Daoy (cell line): Measurements from ENCODE around the gene CACNG7. TPM values are rescaled to one million over a fixed set of nuclear protein-coding genes. Genes with fewer than 3 reads are reported as not detected.

Source experiments
- DNase-seq: peaks from one replicate; pipeline ENCODE4 v3.0.0-alpha.2; 2015; ENCODE audit warnings: low read depth
- total RNA-seq: library from RNA; depleted of rRNA; stranded (reverse); fragments of >200 nt; shearing (Covaris generic); gene quantifications from 2 replicates; pipeline ENCODE4 v1.2.3, GENCODE V29; 2014

The CACNG7 gene
- total RNA-seq, 1 experiment from 2014 or later = 0.29 TPM

DNA sequence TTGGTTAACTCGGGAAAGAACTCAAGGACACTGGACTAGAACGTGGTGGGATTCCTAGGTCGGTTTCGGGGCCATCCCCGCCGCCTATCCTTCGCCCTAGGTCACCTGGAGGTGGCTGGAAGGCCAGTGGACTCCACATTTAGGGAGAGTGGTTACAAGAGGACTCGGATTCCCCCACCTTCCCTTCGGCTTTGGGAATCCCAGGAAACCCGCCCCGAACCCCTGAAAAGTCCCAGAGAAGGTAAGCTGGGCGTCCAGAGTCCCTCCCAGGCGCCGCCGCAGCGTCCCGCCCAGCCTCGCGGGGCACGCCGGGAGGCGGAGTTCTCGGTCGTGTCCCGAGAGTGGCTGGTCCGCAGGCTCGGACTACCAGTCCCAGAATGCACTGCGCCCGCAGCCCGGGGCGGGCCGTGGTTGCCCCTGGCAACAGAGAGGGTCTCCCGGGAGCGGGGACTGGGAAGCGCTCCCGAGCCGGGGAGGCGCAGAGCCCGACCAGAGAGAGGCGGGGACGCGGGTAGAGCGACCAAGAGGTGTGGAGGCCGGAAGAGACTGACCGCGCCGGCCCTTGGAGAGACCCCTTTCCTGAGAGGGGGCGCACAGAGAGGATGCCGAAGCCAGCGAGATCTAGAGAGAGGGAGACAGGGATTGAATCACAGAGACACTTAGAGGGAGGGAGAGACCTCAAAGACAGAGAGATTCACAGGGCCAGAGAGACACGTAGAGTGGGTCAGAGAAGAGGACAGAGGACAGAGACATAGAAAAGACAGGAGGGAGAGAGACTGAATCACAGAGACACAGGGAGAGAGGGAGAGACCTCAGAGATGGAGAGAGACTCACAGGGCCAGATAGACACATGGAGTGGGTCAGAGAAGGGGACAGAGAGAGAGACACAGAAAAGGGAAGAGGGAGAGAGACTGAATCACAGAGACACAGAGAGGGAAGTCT, 29.7 kb upstream of the CACNG7 start:
- peak; percentile 94 for DNase-seq

DNA sequence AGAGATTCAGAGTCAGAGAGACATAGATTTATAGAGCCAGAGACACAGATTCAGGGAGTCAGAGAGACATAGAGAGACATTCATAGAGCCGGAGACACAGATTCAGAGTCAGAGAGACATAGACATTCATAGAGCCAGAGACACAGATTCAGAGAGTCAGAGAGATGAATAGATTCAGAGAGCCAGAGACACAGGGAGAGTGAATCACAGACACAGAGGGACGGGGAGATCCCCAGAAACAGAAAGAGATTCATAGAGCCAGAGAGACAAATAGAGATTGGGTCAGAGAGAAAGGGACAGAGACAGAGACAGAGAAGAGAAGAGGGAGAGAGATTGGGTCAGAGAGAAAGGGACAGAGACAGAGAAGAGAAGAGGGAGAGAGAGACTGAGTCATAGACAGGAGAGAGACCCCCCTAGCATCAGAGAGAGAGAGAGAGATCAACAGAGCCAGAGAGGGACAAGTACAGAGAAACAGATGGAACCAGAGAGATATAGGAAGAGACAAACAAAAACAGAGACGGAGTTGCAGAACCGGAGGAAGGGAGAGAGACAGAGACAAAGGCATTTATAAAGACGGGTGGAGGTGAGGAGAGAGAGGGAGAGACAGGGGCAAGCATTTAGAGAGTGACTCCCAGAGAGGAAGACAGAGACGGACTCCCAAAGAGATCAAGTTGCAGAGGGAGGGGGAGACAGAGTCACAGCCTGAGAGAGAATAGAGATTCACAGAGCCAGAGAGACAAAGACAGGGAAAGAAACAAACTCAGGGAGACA, 28.2 kb upstream of the CACNG7 start:
- no peak for DNase-seq

DNA sequence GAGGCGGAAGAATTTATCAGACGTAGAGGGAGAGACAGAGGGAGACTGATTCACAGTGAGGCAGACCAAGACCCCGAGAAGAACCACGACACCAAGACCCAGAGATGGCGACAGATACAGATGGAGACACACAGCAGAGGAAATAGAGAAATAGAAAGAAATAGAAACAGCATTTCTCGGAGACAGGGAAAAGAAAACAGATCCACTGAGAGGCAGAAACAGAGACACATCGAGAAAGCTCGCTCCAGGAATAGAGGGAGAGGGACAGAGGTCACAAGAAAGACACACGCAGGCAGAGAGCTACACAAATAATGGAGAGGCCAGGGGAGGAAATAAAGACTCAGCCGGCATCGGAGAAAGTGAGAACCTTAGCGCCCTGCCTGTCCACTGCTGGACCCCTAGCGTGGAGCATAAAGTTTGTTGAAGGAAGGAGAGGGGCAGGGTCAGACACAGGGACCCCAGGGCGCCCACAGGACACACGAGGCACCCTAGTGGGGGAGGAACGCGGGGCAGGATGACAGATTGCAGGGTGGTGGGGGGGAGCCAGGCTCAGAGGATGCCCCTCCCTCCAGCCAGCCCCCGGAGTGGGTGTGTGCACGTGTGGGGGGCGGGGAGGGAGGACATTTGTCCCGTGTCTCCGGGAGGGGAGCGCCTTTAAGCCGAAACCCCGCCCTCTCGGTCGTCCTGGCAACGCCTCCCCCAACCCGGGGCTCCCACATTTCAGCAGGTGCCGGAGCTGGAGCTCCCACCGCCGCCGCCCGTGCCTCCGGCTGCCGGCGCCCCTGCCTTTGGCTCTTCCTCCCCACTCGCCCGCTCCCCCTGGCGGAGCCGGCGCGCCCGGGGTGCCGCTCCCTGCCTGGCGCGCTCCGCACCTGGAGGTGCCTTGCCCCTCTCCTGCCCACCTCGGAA, 27.3 kb upstream of the CACNG7 start, which contains the start of gene PRKCG:
PRKCG (plus strand) TSS at position 716 of the 909 bp plus-strand sequence. CDS start 298 bp downstream, outside the sequence.
- peak; percentile 66 for DNase-seq

DNA sequence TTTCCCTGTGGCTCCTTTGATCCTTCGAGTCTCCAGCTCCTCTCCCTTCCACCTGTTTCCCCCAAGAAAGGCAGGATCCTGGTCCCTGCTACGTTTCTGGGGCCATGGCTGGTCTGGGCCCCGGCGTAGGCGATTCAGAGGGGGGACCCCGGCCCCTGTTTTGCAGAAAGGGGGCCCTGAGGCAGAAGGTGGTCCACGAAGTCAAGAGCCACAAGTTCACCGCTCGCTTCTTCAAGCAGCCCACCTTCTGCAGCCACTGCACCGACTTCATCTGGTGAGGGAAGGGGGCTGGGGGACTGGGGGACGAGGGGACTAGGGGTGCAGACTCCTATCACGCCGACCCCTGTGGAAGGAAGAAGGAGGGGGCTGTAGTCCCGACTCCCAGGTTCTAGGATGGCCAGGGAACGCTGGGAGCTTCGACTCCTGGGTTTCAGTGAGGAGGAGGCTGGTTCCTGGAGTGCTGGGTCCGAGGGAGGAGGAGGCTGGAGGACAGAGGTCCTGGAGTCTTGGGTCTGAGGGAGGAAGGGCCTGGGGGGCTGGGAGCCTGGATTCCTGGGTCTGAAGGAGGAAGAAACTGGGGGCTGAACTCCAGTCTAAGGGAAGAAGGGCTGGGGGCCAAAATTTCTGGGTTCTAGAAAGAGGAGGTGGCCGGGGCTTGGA, 26.6 kb upstream of the CACNG7 start:
- no peak for DNase-seq

DNA sequence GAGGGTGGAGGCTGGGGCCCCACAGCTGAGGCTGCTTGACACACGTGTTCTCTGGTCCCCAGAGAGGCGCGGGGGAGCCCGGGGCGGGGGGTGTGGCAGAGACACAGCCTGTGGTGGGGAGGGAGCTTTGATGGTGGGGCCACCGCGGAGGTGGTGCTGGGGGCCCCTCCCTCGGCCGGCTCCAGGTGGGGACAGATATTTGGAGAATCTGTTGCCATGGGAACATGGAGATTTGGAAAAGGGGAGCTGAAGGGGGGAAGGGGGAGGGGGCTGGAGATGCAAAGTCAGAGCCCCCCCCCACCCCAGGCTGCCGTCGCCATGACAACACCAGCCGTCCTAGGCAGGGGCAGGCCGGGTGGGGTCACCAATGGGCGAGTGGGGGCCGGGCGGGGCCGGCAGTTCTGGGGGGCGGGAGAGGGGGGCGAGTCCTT, 25.8 kb upstream of the CACNG7 start:
- no peak for DNase-seq

DNA sequence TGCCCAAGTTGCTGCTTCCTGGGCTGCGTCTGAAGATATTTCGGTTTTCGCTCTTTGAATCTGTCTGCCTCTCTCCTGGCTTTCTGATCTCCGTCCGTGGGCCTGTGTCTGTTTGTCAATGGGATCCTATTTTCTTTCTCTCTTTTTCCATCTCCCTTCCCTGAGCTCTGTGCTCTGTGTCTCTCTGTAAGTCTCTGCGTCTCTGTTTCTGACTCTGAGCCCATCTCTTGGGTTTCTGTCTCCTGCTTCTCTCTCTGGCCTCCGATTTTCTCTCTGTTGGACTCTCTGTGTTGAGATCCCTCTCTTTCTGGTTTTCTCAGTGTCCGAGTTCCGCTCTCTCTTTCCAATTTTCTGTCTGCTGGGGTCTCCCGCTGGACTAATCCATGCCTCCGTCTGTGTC, 25.3 kb upstream of the CACNG7 start:
- DNase-seq = no peak

DNA sequence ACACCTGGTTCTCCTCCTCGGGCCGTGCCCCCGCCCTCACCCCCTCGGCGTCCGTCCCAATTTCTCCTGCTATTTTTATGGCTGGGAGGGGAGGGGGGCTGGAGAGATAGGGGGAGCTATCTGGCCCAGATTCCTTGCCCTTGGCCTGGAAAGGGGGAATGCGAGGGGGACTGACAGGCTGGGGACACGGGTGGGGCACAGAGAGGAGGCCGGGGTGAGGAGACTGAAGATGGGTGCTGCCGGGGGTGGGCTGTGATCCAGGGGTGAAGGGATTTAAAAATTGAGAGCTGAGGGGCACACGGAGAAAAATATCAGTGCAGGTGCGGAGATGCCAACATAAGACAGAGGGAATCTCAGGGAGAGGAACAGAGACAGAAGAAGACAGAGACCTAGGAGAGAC, 24.8 kb upstream of the CACNG7 start:
- DNase-seq = no peak

DNA sequence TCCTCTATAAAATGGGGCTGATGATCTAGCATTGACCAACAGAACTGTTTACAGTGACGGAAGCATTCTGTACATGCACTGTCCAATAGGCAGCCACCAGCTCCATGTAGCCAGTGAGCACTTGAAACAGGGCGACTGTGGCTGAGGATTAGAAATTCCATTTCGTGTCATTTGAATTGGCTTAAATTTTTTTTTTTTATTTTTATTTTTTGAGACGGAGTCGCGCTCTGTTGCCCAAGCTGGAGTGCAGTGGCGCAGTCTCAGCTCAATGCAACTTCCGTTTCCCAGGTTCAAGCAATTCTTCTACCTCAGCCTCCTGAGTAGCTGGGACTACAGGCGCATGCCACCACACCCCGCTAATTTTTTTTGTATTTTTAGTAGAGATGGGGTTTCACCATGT, 24.0 kb upstream of the CACNG7 start:
- no peak for DNase-seq

DNA sequence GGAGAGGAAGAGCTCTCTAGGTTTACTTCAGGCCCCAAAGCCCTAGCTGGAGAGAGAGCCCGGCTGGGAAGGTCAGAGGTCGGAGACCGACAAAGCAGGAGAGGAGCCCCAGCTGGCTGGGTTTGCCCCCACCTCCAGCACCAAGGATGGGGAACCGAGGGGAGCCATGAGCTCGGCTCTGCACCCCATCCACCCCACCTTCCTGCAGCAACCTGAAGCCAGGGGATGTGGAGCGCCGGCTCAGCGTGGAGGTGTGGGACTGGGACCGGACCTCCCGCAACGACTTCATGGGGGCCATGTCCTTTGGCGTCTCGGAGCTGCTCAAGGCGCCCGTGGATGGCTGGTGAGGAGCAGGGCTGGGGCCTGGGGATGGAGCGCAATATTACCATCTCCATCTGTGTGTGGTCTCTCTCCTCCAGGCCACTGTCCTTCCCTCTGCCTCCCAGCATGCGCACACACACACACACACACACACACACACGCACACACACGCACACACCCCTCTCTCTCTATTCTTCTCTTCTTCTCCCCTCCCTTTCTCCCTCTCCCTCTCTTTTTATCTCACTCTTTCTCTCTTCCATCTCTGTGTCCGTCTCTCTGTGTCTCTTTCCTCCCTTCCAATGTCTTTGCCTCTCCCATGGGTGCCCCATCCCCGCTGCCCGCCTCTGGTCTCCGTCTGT, 16.6 kb upstream of the CACNG7 start:
- DNase-seq = no peak

DNA sequence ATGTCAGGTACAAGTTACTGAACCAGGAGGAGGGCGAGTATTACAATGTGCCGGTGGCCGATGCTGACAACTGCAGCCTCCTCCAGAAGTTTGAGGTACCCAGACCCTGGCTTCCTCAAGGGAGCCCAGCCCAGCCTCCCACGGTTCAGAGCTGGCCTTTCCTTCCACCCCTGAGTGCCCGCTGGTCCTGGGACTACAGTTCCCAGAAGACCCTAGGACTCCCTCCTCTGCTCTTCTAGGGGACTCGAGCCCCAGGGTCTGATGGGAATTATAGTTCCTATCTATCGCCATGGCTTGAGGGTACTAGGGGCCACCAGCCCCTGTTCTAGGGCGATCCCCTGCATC, 16.1 kb upstream of the CACNG7 start:
- no peak for DNase-seq

DNA sequence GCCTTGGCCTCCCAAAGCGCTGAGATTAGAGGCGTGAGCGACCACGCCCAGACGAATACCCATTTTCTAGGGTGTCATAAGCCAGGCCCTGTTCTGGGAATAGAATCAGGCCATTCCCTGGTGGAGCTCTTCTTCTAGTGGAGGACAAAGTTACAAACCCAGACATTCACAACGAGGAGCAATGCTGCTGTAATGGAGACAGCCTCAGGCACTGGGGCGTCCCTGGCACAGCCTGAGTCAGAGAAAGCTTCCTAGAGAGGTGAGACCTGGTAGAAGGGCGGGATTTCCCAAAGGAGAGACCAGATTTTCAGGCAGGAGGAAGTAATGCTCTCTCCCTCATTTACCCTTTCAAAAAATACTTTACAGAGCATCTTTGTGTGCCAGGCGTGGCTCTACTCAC, 14.4 kb upstream of the CACNG7 start:
- DNase-seq = no peak

DNA sequence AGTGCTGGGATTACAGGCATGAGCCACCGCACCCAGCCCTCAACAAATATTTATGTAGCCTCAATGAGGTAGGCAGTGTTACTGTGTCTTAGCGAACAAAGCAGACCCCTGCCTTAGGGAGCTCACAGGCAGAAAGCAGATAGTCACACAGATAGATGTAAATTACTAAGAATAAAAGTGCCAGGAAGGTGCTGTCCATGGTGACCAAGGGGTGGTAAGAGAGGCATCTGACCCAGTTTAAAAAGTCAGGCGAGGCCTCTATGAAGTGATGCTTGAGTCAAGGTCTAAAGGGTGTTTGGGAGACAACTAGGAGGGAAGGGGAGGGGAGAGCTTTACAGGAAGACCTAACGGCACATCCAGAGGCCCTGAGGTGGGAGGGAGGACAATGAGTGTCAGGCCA, 12.4 kb upstream of the CACNG7 start:
- no peak for DNase-seq

DNA sequence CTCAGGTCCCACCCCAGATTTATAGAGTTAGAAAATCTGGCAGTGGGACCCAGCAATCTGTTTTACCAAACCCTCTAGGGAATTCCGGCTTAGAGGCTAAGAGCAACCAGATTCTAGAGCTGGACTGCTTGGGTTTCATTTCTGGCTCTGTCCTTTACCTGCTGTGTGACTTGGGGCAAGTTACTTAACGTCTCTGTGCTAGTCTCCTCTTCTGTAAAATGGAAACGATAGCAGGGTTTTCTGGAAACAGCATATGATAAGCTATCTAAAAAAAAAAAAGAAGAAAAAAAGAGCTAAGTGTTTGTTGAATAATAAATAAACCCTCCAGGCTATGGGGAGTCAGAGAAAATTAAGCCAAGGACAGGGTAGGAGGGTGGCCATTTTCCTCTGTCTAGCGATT, 11.6 kb upstream of the CACNG7 start:
- DNase-seq = no peak

DNA sequence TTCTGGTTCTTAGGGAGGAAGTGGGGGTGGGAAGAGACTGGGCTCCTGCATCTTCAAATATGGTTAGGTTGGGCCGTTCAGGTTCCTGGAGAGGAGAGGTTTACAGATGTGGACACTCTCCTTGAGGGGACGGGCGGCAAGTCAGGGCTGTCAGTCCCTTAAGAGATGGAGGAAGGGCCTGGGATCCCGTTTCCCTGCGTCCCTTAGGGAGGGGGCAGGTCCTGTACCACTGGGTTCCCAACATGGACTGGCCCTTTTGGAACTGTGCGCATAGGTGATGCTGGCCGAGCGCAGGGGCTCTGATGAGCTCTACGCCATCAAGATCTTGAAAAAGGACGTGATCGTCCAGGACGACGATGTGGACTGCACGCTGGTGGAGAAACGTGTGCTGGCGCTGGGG, 10.9 kb upstream of the CACNG7 start:
- no peak for DNase-seq

DNA sequence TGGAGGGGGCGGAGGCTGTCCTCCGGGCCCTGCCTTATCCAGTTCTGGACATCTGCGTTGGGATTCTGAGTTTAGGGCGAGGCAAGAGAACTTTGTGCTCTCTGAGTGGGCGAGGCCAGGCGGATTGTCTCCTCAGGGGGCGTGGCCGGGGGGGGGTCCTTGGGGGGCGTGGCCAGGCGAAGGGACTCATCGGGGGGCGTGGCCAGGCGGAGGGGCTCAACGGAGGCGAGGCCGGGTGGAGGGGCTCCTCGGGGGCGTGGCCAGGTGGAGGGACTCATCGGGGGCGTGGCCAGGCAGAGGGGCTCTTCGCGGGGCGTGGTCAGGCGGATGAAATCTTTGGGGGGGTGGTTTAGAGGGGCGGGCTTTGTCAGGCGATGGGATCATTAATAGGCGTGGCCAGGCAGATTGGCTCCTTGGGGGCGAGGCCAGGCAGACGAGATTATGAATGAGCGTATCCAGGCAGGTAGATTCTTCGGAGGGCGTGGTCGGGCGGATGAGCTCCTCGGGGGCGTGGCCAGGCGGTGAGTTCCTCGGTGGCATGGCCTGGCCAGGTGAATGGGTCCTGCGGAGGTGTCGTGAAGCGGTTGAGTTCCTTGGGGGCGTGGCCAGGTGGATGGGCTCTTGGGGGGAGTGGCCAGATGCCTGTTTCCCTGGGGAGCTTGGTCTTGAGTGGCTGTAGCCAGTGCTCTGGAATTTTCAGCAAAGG, 10.3 kb upstream of the CACNG7 start:
- peak; percentile 63 for DNase-seq

DNA sequence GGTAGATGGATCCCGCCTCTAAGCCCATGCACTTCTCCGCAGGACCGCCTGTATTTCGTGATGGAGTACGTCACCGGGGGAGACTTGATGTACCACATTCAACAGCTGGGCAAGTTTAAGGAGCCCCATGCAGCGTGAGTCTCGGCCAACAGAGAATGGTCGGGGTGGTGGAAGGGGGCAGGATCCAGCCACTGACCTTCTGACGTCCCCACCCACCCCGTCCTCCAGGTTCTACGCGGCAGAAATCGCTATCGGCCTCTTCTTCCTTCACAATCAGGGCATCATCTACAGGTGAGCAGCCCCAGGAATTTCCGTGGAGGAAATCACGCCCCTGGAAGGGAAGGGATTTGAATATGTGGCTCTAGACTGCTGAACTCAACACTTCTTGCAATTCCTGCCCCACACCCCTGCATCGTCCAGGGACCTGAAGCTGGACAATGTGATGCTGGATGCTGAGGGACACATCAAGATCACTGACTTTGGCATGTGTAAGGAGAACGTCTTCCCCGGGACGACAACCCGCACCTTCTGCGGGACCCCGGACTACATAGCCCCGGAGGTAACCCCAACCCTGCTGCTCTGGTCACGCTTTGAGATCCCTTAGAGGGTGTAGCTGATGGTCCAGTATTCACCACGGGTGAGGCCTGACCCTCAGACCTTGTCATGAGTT, 8.8 kb upstream of the CACNG7 start:
- DNase-seq = no peak

DNA sequence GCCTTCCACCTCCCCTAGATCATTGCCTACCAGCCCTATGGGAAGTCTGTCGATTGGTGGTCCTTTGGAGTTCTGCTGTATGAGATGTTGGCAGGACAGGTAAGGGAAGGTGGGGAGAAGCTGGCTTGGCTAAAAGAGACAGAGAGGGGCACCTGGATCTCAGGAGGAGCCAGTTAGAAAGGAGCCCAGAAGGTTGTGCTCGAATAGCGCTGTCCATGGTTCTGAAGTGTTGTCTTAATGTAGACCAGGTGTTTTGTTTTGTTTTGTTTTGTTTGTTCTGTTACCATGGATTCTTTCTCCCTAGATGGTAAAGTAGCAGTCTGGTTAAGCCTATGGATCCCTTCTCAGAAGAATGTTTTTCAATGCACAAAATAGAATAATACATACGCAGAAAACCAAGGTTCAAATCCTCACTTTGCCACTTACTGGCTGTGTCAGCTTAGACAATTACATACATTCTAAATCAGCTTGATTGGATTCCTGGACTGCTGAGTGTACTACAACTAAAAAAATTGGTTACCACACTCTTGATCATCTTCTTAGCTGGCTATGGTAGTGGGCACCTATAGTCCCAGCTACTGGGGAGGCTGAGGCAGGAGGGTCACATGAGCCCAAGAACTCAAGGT, 5.9 kb upstream of the CACNG7 start:
- DNase-seq = peak; percentile 59

DNA sequence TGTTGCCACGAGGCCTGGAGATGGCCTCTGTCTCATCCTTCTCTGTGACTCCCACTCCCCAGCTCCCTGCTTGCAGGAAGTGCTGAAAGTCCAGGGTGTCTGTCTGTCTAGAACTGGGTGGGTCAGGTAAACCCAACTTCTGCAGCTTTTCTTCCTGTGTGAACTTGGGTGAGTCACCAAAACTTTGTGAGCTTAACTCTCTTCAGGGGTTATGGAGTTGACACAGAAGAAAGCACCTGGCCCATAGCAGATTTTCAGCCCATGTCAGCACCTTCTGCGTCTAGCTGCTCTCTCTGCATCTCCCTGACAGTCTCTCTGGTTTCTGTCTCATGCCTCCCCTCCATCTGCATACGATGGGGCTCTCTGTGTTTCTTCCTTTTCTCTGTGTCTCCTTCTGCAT, 4.2 kb upstream of the CACNG7 start:
- no peak for DNase-seq

DNA sequence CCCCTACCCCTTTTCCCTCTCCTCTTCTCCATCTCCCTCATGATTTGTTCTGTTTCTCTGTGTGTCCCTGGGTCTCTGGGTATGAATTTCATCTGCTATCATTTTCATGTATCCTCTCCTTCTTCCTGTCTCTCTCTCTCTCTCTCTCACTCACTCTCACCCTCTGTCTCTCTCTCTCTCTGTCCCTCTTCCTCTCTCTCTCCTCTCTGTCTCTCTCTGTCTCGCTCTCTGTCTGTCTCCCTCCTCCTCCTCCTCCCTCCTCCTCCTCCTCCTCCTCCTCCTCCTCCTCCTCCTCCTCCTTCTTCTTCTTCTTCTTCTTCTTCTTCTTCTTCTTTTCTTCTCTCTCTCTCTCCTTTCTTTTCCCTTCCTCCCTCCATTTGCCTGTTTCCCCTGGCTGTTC, 3.3 kb upstream of the CACNG7 start:
- DNase-seq = no peak
